GM13976 (cell line): Measurements from ENCODE around the gene CST11.

Experiments used
- DNase-seq: peaks from one replicate; pipeline ENCODE4 v3.0.0; 2012; ENCODE audit warnings: low spot score
- in situ Hi-C: fragments of 300-500 bp; cut with MboI; formaldehyde crosslinking; loops from one replicate; pipeline ENCODE4 v1.12.0; 2022; ENCODE audit warnings: low sequenced_read_pairs, mixed read lengths, inconsistent platforms; ENCODE audit not compliant: unreplicated experiment
- TF ChIP-seq, protein P1 (sequence below): IDR thresholded peaks from 2 replicates; pipeline ENCODE4 v1.5.1; 2012; ENCODE audit warnings: borderline replicate concordance, mild to moderate bottlenecking; ENCODE audit not compliant: insufficient read depth; ENCODE audit errors: extremely low read depth, missing control alignments, control extremely low read depth

Gene CST11

DNA sequence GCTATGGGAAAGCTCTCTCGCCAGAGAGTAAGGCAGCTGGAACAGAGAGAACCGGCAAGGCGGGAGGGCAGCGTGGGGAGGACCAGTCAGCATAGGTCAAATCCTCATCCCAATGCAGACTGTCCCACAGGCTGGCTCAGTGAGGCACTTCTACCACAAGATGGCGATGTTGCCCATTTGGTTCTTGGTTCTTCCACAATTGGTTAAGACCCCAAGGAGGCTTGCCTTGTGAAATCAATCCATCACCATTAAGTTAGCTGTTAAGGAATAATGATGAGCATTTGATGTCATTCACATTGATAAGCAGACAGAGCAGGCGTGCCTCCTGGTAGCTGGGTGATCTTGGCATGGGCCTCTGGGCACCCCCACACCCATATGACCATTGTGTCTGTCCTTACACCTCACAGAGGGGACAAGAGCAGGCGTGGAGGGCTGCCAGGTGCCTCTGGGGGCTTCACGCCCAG is 10.8 kb downstream of the CST11 start:
- TF ChIP-seq, protein P1, sequence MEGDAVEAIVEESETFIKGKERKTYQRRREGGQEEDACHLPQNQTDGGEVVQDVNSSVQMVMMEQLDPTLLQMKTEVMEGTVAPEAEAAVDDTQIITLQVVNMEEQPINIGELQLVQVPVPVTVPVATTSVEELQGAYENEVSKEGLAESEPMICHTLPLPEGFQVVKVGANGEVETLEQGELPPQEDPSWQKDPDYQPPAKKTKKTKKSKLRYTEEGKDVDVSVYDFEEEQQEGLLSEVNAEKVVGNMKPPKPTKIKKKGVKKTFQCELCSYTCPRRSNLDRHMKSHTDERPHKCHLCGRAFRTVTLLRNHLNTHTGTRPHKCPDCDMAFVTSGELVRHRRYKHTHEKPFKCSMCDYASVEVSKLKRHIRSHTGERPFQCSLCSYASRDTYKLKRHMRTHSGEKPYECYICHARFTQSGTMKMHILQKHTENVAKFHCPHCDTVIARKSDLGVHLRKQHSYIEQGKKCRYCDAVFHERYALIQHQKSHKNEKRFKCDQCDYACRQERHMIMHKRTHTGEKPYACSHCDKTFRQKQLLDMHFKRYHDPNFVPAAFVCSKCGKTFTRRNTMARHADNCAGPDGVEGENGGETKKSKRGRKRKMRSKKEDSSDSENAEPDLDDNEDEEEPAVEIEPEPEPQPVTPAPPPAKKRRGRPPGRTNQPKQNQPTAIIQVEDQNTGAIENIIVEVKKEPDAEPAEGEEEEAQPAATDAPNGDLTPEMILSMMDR: peak; percentile 85

DNA sequence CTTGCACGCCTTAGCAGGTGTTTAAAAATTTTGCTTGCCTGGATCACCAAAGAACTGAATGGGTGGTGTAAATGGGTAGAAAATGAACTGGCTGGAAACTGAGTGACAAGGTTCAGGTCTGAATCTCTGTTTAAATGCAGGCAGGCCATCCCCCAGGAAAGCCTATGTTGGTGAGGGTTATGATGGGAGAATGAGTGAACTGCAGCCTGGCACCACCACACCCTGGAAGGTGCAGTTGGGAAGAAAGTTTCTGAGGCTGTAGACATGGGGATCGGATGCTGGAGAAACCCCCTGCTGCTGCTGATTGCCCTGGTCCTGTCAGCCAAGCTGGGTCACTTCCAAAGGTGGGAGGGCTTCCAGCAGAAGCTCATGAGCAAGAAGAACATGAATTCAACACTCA is 12.7 kb downstream of the CST11 start:
- in situ Hi-C loops: loop anchor here (10.0 kb wide), 1 partner anchor 165 kb away; the partner anchor contains the start of gene CST9
- TF ChIP-seq, protein P1: no peak

More for the DNA sequence above, 10.8 kb downstream of the CST11 start:
- in situ Hi-C loops: loop anchor here (10.0 kb wide), 1 partner anchor 163 kb away; the partner anchor contains the start of gene CST9
- DNase-seq: peak; percentile 82

DNA sequence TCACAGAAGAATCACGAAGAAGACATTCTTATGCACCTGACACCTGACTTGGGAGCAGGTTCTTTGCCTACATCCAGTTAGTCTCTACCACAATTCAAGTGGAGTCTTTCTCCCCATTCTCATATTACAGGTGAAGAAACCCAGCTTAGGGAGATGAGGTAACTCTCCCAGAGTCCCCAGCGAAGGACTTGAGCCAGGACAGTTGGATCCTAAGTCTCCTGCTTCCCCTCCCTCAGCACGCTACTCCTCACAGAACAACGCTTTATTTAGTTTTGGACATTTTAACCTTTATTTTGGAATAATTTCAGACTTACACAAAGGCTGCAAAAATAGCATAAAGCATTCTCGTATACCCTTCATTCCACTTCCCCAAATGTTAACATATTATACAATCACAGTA is 14.0 kb downstream of the CST11 start:
- TF ChIP-seq, protein P1: no peak
- in situ Hi-C loops: no loop called here
- DNase-seq: no peak

More for the DNA sequence above, 12.7 kb downstream of the CST11 start:
- no peak for DNase-seq

GRCh38 chr20:23437126-23437899 is 15.4 kb downstream of the CST11 start:
- in situ Hi-C loops: no loop called here
- TF ChIP-seq, protein P1: no peak

GRCh38 chr20:23436681-23437080 is 16.0 kb downstream of the CST11 start:
- TF ChIP-seq, protein P1: no peak
- peak; percentile 6 for DNase-seq
- in situ Hi-C loops: no loop called here

More at GRCh38 chr20:23437126-23437899, 15.4 kb downstream of the CST11 start:
- no peak for DNase-seq

GRCh38 chr20:23435626-23436539 is 16.8 kb downstream of the CST11 start:
- in situ Hi-C loops: no loop called here
- DNase-seq: peak; percentile 6
- TF ChIP-seq, protein P1: no peak
